GM23338 (cell line): ENCODE results near the gene RASSF1. TPM values are rescaled to one million over a fixed set of nuclear protein-coding genes. Genes with fewer than 3 reads are reported as not detected.

Experiments used
- ATAC-seq: fragments of 200-7000 bp; cut with Tn5 transposase; 3 replicates; pipeline ENCODE4 v1.9.1; 2020
- DNase-seq: peaks from one replicate; pipeline ENCODE4 v3.0.0-alpha.2; 2015; ENCODE audit warnings: low spot score
- H2AFZ ChIP-seq: fragments of 200-600 bp; sonication (generic); 2 replicates; pipeline ENCODE4 v1.8.0; 2016; ENCODE audit warnings: antibody characterized with exemption, mild to moderate bottlenecking, moderate library complexity
- H3F3A ChIP-seq: fragments of 200-600 bp; sonication (generic); replicated peaks from 2 replicates; pipeline ENCODE4 v1.8.0; 2017; ENCODE audit warnings: antibody characterized with exemption, mixed run types, low read depth
- H3K27ac ChIP-seq: fragments of 200-600 bp; sonication (generic); 2 replicates; pipeline ENCODE4 v1.6.1; 2016; ENCODE audit warnings: low read depth
- H3K27me3 ChIP-seq: fragments of 200-600 bp; sonication (generic); 2 replicates; pipeline ENCODE4 v1.8.0; 2016; ENCODE audit warnings: mild to moderate bottlenecking, mixed run types, moderate library complexity; ENCODE audit not compliant: insufficient read depth
- H3K36me3 ChIP-seq: fragments of 200-600 bp; sonication (generic); 2 replicates; pipeline ENCODE4 v1.8.0; 2016; ENCODE audit warnings: mild to moderate bottlenecking; ENCODE audit not compliant: insufficient read depth
- H3K4me1 ChIP-seq: fragments of 200-600 bp; sonication (generic); 2 replicates; pipeline ENCODE4 v1.8.0; 2016; ENCODE audit warnings: mild to moderate bottlenecking, moderate library complexity; ENCODE audit not compliant: insufficient read depth
- H3K4me2 ChIP-seq: fragments of 200-600 bp; sonication (generic); 2 replicates; pipeline ENCODE4 v1.7.1; 2017; ENCODE audit warnings: mixed run types
- H3K4me3 ChIP-seq: fragments of 200-600 bp; sonication (generic); 2 replicates; pipeline ENCODE4 v1.6.1; 2016; ENCODE audit warnings: mixed run types
- H3K79me2 ChIP-seq: fragments of 200-600 bp; sonication (generic); replicated peaks from 2 replicates; pipeline ENCODE4 v1.8.0; 2017; ENCODE audit warnings: mild to moderate bottlenecking; ENCODE audit not compliant: insufficient read depth
- H3K9me2 ChIP-seq: fragments of 200-600 bp; sonication (generic); 2 replicates; pipeline ENCODE4 v1.8.0; 2017; ENCODE audit not compliant: insufficient read depth
- H4K20me1 ChIP-seq: fragments of 200-600 bp; sonication (generic); replicated peaks from 2 replicates; pipeline ENCODE4 v1.8.0; 2017; ENCODE audit warnings: mild to moderate bottlenecking; ENCODE audit not compliant: insufficient read depth
- H3K27ac Mint-ChIP-seq: 2 replicates; pipeline ENCODE4 v1.8.0; 2020; ENCODE audit warnings: inconsistent platforms, mild to moderate bottlenecking, moderate library complexity, mixed read lengths
- H3K27me3 Mint-ChIP-seq: 3 replicates; pipeline ENCODE4 v1.8.0; 2022; ENCODE audit warnings: low read depth, mild to moderate bottlenecking, moderate library complexity, mixed read lengths, inconsistent platforms; ENCODE audit not compliant: insufficient read depth, poor library complexity
- H3K36me3 Mint-ChIP-seq: 3 replicates; pipeline ENCODE4 v1.8.0; 2021; ENCODE audit warnings: low read depth, mild to moderate bottlenecking, inconsistent platforms, moderate library complexity, mixed read lengths
- H3K4me1 Mint-ChIP-seq: 3 replicates; pipeline ENCODE4 v1.8.0; 2020; ENCODE audit warnings: mild to moderate bottlenecking, inconsistent platforms, mixed read lengths
- H3K4me3 Mint-ChIP-seq: 3 replicates; pipeline ENCODE4 v1.8.0; 2021; ENCODE audit warnings: moderate library complexity, mild to moderate bottlenecking, inconsistent platforms, mixed read lengths
- H3K9me3 Mint-ChIP-seq: 3 replicates; pipeline ENCODE4 v1.8.0; 2020; ENCODE audit warnings: moderate library complexity, mild to moderate bottlenecking, inconsistent platforms, mixed read lengths
- CREB1 ChIP-seq: fragments of 250-450 bp; sonication (Bioruptor Pico); IDR thresholded peaks from 2 replicates; pipeline ENCODE4 v1.5.0; 2020; ENCODE audit warnings: low read depth, mild to moderate bottlenecking, moderate library complexity
- EZH2phosphoT487 ChIP-seq: fragments of 200-600 bp; sonication (generic); IDR thresholded peaks from one replicate; pipeline ENCODE4 v1.8.1; 2018; ENCODE audit warnings: antibody characterized with exemption; ENCODE audit not compliant: unreplicated experiment
- JUNB ChIP-seq: IDR thresholded peaks from one replicate; pipeline ENCODE4 v1.6.1; 2016; ENCODE audit warnings: antibody characterized with exemption; ENCODE audit not compliant: unreplicated experiment
- NANOG ChIP-seq: IDR thresholded peaks from 2 replicates; pipeline ENCODE4 v1.6.1; 2016; ENCODE audit warnings: antibody characterized with exemption, borderline replicate concordance
- POLR2AphosphoS5 ChIP-seq: IDR thresholded peaks from 2 replicates; pipeline ENCODE4 v1.6.1; 2016; ENCODE audit warnings: antibody characterized with exemption, low read depth
- ZNF331 ChIP-seq: fragments of 250-450 bp; sonication (Bioruptor Pico); IDR thresholded peaks from 2 replicates; pipeline ENCODE4 v1.5.0; 2020; ENCODE audit warnings: low read depth, mild to moderate bottlenecking, moderate library complexity
- ZNF462 ChIP-seq: fragments of 250-450 bp; sonication (Bioruptor Pico); IDR thresholded peaks from 2 replicates; pipeline ENCODE4 v1.5.0; 2020; ENCODE audit warnings: mild to moderate bottlenecking, moderate library complexity
- polyA plus RNA-seq: library from polyadenylated mRNA; unstranded; fragments of >200 nt; fragmentation: Nextera tagmentation; extraction: Ambion mirVana; gene quantifications from 2 replicates; pipeline ENCODE4 v1.2.1, GENCODE V29; 2016
- total RNA-seq: library from RNA; depleted of rRNA; stranded (reverse); fragments of >200 nt; shearing (Covaris generic); gene quantifications from 2 replicates; pipeline ENCODE4 v1.2.3, GENCODE V29; 2014

The RASSF1 gene
- total and polyA plus RNA-seq, 2 experiments from 2014 or later: 9.6 to 15.7 TPM

- TF ChIP-seq ZNF462 (CRISPR knock-in tag): no peak
- TF ChIP-seq POLR2AphosphoS5: no peak
- TF ChIP-seq ZNF331 (CRISPR knock-in tag): no peak
Measured at GRCh38 chr3:50358355-50358910, 17.8 kb upstream of the RASSF1 start (continued).

GRCh38 chr3:50357481-50357880 is 16.8 kb upstream of the RASSF1 start:
- H3K4me3 ChIP-seq: peak overlapping the region; percentile 75
- peaks cover 8% of the 10 kb centered on the region for H3K27me3 Mint-ChIP-seq
- no peaks in the 10 kb centered on the region for H3K9me2 ChIP-seq
- DNase-seq (no peak), ATAC-seq (no peak)
- H3K36me3 Mint-ChIP-seq: peaks cover 8% of the 10 kb centered on the region
- no peaks in the 10 kb centered on the region; the same call in 2 of the 3 replicates for H3K9me3 Mint-ChIP-seq
- peaks cover 10% of the 10 kb centered on the region; the same call in 1 of the 2 replicates for H3K4me1 ChIP-seq
- H3K4me1 Mint-ChIP-seq: peaks cover 22% of the 10 kb centered on the region
- peaks cover 24% of the 10 kb centered on the region for H4K20me1 ChIP-seq
- peak overlapping the region; percentile 93 for H3K4me3 Mint-ChIP-seq
- H3K4me2 ChIP-seq: peak overlapping the region; percentile 92
- H3K27ac Mint-ChIP-seq: no peak overlapping the region
- H3K36me3 ChIP-seq: no peaks in the 10 kb centered on the region
- H3K79me2 ChIP-seq: peaks cover 21% of the 10 kb centered on the region
- H2AFZ ChIP-seq: no peak overlapping the region
- TF ChIP-seq POLR2AphosphoS5 (no peak), EZH2phosphoT487 (no peak), ZNF462 (CRISPR knock-in tag) (no peak), JUNB (no peak), NANOG (no peak), CREB1 (CRISPR knock-in tag) (no peak), ZNF331 (CRISPR knock-in tag) (no peak)
- H3K27ac ChIP-seq: no peak overlapping the region
- no peaks in the 10 kb centered on the region for H3F3A ChIP-seq
- peaks cover under 1% of the 10 kb centered on the region; the same call in 1 of the 2 replicates for H3K27me3 ChIP-seq
